IPS-18a (cell line): ENCODE results near the gene IER3IP1.

ENCODE experiments used
- H3K27ac ChIP-seq: one replicate; pipeline ENCODE4 v1.5.1; 2013; ENCODE audit warnings: low read length
- H3K27me3 ChIP-seq: one replicate; pipeline ENCODE4 v1.6.1; 2013; ENCODE audit warnings: mild to moderate bottlenecking, low read length; ENCODE audit not compliant: control insufficient read depth, insufficient read depth
- H3K36me3 ChIP-seq: one replicate; pipeline ENCODE4 v1.6.1; 2013; ENCODE audit warnings: low read depth, low read length; ENCODE audit not compliant: control insufficient read depth
- H3K4me1 ChIP-seq: one replicate; pipeline ENCODE4 v1.6.1; 2013; ENCODE audit warnings: low read depth, low read length; ENCODE audit not compliant: control insufficient read depth
- H3K4me3 ChIP-seq: one replicate; pipeline ENCODE4 v1.5.1; 2013; ENCODE audit warnings: low read length
- H3K9ac ChIP-seq: one replicate; pipeline ENCODE4 v1.6.1; 2013; ENCODE audit warnings: mild to moderate bottlenecking, low read length, moderate library complexity
- H3K9me3 ChIP-seq: one replicate; pipeline ENCODE4 v1.6.1; 2013; ENCODE audit warnings: low read depth, low read length; ENCODE audit not compliant: control insufficient read depth

The IER3IP1 gene

DNA sequence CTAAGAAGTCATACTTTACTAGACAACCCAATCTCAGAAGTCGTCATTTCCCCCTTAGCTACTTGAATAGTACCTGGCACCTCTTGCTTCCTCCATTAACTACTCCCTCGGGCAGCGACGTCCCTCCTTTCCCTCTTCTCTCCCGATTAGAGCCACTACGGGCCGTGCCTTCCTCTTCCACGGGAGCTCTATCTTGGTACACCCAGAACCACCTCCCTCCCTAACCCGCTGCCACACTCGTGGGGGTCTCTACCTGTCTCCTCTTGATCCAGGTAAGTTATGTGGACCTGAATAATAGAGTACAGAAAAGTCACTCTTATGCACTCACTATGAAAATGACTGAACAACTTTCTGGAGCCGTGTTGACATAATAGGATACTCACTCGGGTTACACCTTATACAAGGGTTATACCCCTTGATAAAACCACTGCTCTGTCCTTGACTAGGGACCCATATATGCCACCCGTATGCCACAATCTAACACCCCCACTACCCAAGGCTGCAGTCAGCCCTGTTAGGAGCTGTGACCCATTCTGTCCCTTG lies 25.3 kb downstream of the IER3IP1 start:
- H3K27ac ChIP-seq = peak overlapping the region; percentile 55
- H3K36me3 ChIP-seq = peaks cover 17% of the 10 kb centered on the region
- H3K4me3 ChIP-seq = peak overlapping the region; percentile 96
- peaks cover 13% of the 10 kb centered on the region for H3K4me1 ChIP-seq
- peak overlapping the region; percentile 80 for H3K9ac ChIP-seq
- no peaks in the 10 kb centered on the region for H3K9me3 ChIP-seq
- H3K27me3 ChIP-seq = no peaks in the 10 kb centered on the region

DNA sequence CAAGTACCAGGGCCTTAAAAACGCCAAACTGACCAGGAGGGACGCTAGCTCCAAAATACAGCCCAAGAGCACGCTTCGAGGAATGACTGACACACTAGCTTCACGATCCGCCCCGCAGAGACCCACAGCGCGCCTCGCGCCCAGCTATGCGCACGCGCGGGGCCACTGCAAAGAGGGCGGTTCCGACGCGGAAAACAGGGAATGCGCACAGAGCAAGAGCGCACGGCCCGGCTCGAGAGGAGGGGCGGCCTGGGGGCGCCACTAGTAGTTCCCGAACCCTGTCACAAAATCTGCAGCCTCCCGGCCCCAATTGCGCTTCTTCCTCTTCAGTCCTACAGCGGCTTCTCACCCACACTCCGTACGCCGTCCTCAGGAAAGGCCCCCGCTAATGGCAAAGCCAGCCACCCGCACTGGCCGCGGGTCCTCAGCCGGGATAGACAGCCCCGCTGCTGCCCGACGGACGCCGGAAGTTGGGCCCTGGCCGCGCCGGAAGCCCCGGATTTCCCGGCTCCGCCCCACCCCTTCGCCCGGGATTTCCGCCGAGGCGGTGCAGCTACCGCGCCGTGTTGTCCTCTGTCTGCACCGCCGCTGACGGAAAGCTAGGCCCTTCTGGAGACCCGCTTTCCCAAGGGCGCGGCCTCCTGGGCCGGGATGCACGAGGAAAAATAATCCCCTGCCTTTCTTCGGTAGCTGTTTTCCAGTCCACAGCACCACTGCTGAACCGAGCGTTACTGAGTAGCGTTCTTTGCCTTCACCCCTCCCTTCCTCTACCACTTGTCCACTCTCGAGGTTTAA lies 25.9 kb downstream of the IER3IP1 start, which contains the start of gene HDHD2:
TSS of gene HDHD2 (minus strand) at position 472 of the 795 bp plus-strand sequence. CDS start 14,061 bp downstream, outside the sequence.
- Histone ChIP-seq H3K27me3 (no peaks in the 10 kb centered on the region), H3K9me3 (no peaks in the 10 kb centered on the region), H3K27ac (peak within 1 kb of the TSS; percentile 55), H3K36me3 (peaks cover 12% of the 10 kb centered on the region), H3K4me1 (peaks cover 13% of the 10 kb centered on the region), H3K4me3 (peak within 1 kb of the TSS; percentile 96), H3K9ac (peak within 1 kb of the TSS; percentile 80)

DNA sequence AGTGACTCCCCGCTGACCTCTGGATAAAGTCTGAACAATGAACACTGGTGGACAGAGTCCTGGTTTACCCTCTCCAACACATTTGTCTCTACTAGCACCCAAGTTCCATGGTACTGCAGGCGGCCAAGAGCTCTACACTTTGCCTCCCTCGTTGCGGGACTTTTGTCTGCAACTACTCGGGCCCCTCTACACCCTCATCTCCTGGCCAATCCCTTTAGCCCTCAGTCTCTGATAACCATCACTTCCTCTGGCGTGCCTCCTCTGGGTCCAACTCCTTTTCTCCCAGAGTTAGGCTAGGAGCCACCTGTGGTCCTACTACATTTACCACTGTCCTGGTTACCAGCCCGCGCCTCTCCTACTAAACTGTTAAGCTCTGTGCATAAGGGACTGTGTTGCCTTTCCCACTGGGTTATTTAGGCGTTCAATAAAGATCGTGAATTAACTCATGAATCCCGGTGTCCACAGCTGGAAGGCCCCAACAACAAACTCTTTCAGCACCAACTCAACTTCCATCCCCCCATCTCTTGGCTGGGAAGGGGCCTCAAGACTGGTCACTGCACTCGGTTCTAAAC lies 26.6 kb downstream of the IER3IP1 start:
- peak overlapping the region; percentile 55 for H3K27ac ChIP-seq
- no peaks in the 10 kb centered on the region for H3K9me3 ChIP-seq
- no peaks in the 10 kb centered on the region for H3K27me3 ChIP-seq
- H3K4me1 ChIP-seq = peaks cover 13% of the 10 kb centered on the region
- peak overlapping the region; percentile 80 for H3K9ac ChIP-seq
- peak overlapping the region; percentile 96 for H3K4me3 ChIP-seq
- H3K36me3 ChIP-seq = peaks cover 5% of the 10 kb centered on the region

DNA sequence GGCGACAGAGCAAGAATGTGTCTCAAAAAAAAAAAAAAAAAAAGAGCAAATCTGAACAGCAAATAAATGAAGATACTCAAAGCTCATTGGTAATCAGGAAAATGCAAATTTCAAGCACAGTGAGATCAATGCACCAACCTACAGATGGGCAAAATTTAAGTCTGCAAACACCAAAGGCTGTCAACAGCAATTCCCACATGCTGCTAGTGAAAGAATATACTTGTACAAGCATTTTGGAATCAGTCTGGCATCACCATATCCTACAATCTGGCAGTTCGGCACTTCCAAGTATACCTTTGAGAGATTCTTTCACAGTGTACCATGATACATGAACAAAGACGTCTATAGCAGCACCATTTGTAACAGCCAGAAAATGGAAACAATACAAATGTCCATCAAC lies 30.0 kb downstream of the IER3IP1 start:
- H3K9ac ChIP-seq = no peak overlapping the region

DNA sequence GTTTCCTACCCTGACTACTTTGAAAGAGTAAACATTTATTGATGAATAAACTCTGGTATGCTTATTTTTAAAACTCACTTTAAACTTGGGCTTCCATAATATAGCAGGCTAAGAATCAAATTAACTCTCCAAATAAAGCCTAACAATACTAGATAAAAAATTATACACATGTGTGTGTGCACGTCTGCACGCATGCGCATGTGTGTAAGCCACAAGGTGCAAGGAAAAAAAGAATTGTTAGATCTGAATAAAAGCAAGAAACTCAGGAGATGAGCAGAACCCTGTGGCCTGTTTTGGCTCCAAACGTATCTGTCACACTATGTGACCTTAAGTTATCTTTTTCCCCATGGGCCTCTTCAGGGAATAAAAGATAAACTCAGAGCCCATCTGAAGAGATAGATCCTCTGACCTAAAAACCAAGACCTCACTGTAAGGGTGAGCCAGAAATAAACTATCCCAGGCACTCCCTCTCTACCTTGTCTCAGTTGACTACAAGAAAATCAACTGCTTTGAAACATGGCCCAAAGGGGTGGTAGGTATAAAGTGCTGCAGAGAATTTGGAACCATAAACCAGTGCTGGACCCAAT lies 32.2 kb downstream of the IER3IP1 start:
- Histone ChIP-seq H3K27ac (no peak overlapping the region), H3K36me3 (no peaks in the 10 kb centered on the region), H3K27me3 (no peaks in the 10 kb centered on the region), H3K4me3 (no peak overlapping the region), H3K4me1 (peaks cover 3% of the 10 kb centered on the region), H3K9me3 (no peaks in the 10 kb centered on the region), H3K9ac (no peak overlapping the region)

More for the DNA sequence above, 30.0 kb downstream of the IER3IP1 start:
- Histone ChIP-seq H3K9me3 (no peaks in the 10 kb centered on the region), H3K27ac (no peak overlapping the region), H3K27me3 (no peaks in the 10 kb centered on the region), H3K36me3 (no peaks in the 10 kb centered on the region), H3K4me1 (peaks cover 11% of the 10 kb centered on the region), H3K4me3 (no peak overlapping the region)

- no peaks in the 10 kb centered on the region for H3K27me3 ChIP-seq
- no peak overlapping the region for H3K27ac ChIP-seq
- no peaks in the 10 kb centered on the region for H3K9me3 ChIP-seq
- no peak overlapping the region for H3K4me3 ChIP-seq
- no peaks in the 10 kb centered on the region for H3K36me3 ChIP-seq
- H3K9ac ChIP-seq = no peak overlapping the region
- no peaks in the 10 kb centered on the region for H3K4me1 ChIP-seq
These were observed 33.0 kb downstream of the IER3IP1 start for GRCh38 chr18:47143153-47143552.

DNA sequence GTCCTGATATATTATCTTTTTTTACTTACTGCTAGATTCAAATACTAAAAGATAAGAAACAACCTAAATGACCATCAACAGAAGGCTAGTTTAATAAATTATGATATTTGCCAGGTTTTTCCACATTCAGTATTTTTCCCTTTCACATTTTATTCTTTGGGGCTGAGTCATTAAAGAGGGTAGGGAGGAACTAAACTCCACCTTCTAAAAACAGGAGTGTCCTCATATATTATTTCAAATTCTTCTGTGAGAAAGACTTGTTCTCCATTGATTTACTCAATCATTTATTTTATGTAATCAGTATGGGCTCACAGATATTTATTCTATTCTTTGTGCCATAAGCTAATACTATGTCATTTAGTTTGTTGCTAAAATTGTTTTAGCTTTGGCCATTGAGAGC lies 34.9 kb downstream of the IER3IP1 start:
- Histone ChIP-seq H3K4me1 (no peaks in the 10 kb centered on the region), H3K9ac (no peak overlapping the region), H3K27me3 (no peaks in the 10 kb centered on the region), H3K27ac (no peak overlapping the region), H3K36me3 (peaks cover under 1% of the 10 kb centered on the region), H3K9me3 (no peaks in the 10 kb centered on the region), H3K4me3 (no peak overlapping the region)

DNA sequence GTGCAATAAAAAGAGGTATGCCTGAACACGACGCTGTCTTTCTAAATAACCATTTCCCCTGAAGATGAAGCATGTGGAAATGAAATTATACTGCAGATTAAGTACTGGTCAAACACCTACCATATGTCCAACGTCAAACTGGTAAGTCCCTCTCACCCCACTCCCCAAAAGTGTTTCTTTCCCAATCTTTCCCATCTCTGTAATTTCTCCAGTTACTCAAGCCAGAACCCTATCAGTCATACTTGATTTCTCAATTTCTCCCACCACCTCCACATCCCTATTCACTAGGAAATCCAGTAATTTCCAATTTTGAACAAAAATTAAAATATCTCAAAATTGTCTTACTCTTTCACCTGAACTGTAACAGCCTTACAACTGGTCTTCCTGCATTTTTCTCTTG lies 55.0 kb downstream of the IER3IP1 start:
- Histone ChIP-seq H3K9me3 (no peaks in the 10 kb centered on the region), H3K9ac (no peak overlapping the region), H3K36me3 (peaks cover 5% of the 10 kb centered on the region), H3K4me1 (peaks cover under 1% of the 10 kb centered on the region), H3K27me3 (no peaks in the 10 kb centered on the region), H3K4me3 (no peak overlapping the region), H3K27ac (no peak overlapping the region)

DNA sequence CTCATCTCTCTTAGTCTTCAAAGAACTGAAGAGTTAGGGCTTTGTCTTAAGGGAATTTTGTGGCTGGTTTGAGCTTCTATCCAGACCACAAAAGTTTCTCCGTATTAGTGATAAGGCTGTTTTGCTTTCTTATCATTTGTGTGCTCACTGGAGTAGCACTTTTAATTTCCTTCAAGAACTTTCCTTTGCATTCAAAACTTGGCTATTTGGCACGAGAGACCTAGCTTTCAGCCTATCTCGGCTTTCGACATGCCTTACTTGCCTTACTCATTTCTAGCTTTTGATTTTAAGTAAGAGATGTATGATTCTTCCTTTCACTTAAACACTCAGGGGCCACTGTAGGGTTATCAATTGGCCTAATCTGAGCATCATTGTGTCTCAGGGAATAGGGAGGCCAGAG lies 55.7 kb downstream of the IER3IP1 start:
- H3K36me3 ChIP-seq = peaks cover 5% of the 10 kb centered on the region
- no peak overlapping the region for H3K4me3 ChIP-seq
- H3K4me1 ChIP-seq = peaks cover 8% of the 10 kb centered on the region
- H3K9me3 ChIP-seq = no peaks in the 10 kb centered on the region
- no peaks in the 10 kb centered on the region for H3K27me3 ChIP-seq
- H3K27ac ChIP-seq = no peak overlapping the region
- no peak overlapping the region for H3K9ac ChIP-seq

- Histone ChIP-seq H3K36me3 (peaks cover 8% of the 10 kb centered on the region), H3K27ac (no peak overlapping the region), H3K4me1 (peaks cover 17% of the 10 kb centered on the region), H3K9me3 (no peaks in the 10 kb centered on the region), H3K27me3 (no peaks in the 10 kb centered on the region), H3K4me3 (no peak overlapping the region), H3K9ac (no peak overlapping the region)
These were observed 57.2 kb downstream of the IER3IP1 start for GRCh38 chr18:47118981-47119380.

DNA sequence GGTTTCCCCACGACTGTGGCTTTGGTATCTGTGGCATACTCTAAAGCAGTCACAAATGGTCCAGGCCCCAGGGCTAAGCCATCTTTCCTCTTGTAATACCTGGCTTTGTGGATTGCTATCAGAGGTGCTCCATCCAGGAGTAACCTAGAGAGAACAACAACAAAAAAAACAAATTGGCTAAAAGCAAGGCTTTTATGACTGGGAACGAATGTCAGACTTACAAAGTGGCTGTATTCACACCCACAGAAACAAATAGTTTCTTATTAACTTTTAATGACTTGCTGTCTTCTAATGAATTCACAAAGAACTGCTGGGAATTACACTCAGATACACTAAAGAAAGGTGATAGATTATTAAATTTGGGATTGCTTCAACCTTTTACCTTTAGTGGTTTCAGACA lies 61.0 kb downstream of the IER3IP1 start:
- H3K4me1 ChIP-seq = peaks cover 22% of the 10 kb centered on the region
- H3K4me3 ChIP-seq = no peak overlapping the region
- no peaks in the 10 kb centered on the region for H3K9me3 ChIP-seq
- H3K9ac ChIP-seq = no peak overlapping the region
- H3K36me3 ChIP-seq = peaks cover 24% of the 10 kb centered on the region
- no peak overlapping the region for H3K27ac ChIP-seq
- no peaks in the 10 kb centered on the region for H3K27me3 ChIP-seq
